HFF-Myc (cell line): ENCODE data around the gene ASB10.

Source experiments
- DNase-seq: peaks from one replicate; pipeline ENCODE4 v3.0.0-alpha.2; 2011; ENCODE audit warnings: low read depth; ENCODE audit errors: extremely low read depth
- H3K4me3 ChIP-seq: replicated peaks from 2 replicates; pipeline ENCODE4 v1.5.1; 2011; ENCODE audit warnings: low read depth, mild to moderate bottlenecking, control low read depth, low read length
- TF ChIP-seq, protein P1 (sequence below): IDR thresholded peaks from 2 replicates; pipeline ENCODE4 v1.5.1; 2012; ENCODE audit warnings: mild to moderate bottlenecking, low read depth, low read length, control low read depth; ENCODE audit errors: missing control alignments

The ASB10 gene

DNA sequence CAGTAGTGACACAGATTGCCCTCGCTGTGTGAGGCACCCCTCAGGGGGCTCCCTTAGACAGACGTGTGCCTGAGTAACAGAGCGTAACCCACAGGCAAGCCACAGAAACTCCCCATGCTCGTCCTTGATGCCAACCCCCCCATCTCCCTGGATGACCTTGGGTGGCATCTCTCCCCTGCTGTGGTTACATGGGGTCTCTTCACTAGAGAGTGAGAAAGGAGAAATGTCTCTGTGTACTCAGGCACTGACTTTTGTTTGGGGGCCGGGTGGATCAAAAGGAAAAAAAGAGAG lies 1.1 kb upstream of the ASB10 start:
- TF ChIP-seq, protein P1, sequence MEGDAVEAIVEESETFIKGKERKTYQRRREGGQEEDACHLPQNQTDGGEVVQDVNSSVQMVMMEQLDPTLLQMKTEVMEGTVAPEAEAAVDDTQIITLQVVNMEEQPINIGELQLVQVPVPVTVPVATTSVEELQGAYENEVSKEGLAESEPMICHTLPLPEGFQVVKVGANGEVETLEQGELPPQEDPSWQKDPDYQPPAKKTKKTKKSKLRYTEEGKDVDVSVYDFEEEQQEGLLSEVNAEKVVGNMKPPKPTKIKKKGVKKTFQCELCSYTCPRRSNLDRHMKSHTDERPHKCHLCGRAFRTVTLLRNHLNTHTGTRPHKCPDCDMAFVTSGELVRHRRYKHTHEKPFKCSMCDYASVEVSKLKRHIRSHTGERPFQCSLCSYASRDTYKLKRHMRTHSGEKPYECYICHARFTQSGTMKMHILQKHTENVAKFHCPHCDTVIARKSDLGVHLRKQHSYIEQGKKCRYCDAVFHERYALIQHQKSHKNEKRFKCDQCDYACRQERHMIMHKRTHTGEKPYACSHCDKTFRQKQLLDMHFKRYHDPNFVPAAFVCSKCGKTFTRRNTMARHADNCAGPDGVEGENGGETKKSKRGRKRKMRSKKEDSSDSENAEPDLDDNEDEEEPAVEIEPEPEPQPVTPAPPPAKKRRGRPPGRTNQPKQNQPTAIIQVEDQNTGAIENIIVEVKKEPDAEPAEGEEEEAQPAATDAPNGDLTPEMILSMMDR = no peak
- no peak for DNase-seq
- H3K4me3 ChIP-seq = no peak overlapping the region

DNA sequence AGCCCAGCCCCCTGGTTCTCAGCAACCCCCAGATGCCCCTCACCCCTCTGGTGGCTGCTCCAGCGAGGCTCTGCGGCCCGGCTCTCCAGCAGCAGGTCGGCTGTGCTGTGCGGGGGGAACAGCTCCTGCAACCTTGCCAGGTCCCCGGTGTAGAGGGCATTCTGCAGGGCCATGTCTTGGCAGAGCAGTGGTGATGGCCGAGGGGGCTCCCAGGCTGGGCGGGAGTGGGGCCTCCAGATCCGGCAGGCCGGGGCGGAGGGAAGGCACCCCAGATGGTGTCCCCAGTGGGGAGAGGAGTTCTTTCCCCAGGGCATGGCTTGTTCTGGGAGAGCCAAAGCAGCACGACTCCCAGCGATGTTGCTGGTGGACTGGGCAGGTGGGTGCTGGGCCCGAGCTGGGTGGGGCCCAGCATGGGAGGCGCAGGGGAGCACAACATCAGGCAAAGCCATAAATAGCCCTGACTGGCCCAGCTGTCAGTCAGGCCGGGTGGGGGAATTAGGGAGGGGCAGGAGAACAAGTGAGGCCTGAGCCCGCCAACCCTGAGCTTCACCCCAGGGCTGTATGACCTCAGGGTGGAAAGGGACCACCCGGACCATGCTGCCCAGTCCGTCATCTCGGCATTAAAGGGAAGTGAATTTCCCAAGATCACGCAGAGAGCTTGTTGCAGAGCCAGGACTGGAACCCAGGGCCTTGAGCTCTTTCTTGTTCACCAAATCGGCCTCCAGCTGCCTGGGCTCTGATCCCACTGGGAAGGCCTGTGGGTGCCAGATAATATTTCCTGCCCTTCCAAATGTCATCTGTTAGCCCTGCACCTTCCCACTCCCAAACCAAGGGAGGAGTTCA lies 580 bp upstream of the ASB10 start:
- no peak for DNase-seq
- no peak overlapping the region for H3K4me3 ChIP-seq
- TF ChIP-seq, protein P1 = no peak

DNA sequence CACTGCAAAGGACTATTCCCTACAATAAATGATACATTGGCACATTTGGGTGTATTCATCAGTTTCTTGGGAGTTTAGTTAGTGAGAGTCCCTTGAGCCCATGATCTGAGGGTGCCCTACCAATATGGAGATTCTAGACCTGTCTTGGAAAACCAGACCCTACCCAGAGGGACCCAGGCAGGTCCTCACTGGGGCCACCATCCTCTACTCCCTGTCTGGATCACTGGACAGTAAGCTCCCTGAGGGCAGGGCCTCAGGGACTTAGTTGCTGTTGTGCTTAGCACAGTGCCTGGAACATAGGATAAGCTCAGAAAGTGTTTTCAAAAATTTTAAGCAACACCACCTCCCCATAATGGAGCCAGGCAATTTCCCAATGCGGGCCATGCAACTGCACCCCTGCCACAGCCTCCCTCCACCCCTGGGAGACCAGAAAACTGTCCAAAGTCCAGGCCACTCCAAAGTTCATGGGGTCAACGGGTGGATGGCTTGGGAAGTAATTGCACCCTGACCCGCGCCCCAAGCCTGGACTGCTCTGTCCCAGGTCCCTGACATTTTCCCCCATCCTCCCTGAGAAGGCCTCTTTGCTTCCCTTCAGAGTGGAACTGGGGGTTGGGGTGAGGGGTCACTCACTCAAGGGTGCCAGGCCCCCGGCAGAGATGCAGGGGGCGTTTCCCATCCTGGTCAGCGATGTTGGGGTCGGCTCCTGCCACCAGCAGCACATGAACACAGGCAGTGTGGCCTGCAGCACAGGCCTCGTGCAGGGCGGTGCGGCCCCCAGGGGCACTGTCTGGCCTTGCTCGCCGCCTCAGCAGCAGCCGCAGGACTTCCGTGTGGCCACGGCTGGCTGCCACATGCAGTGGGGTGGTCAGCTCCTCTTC lies 1.0 kb downstream of the ASB10 start:
- no peak overlapping the region for H3K4me3 ChIP-seq
- TF ChIP-seq, protein P1 = no peak
- no peak for DNase-seq

DNA sequence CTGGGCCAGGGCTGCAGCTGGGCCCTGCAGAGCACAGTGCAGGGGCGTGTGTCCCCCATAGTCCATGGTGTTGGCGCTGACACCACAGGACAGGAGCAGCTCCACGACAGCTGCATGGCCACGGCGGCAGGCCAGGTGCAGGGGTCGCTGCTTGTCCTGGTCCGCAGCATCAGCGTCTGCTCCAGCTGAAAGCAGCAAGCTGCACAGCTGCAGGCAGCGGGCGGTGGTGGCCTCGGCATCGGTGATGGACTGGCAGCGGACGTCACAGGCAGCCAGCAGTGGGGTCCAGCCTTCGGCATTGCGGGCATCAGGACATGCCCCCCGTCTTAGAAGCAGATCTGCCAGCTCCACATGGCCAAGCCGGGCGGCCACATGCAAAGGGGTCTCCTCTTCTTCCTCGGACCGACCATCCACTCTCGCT lies 6.0 kb downstream of the ASB10 start:
- no peak for DNase-seq
- TF ChIP-seq, protein P1 = no peak
- H3K4me3 ChIP-seq = no peak overlapping the region

DNA sequence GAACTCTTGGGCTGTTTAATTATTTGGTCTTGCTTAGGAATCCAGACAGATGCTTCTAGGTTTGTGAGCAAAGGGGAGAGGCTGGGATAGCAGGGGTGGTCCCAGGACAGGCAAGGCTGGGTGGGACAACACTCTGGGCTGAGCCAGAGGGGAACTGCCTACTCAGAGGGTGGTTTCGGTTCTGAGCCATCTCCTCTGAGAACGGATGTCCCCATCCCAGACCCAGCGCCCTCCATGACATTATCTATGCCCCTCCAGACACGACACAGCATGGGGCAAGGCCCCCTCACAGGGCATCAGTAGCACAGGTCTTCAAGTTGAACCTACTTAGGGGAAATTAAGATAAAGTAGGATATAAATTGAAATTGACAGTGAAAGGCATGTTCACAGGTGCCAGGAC lies 7.1 kb downstream of the ASB10 start:
- no peak overlapping the region for H3K4me3 ChIP-seq
- TF ChIP-seq, protein P1 = no peak
- DNase-seq = no peak

DNA sequence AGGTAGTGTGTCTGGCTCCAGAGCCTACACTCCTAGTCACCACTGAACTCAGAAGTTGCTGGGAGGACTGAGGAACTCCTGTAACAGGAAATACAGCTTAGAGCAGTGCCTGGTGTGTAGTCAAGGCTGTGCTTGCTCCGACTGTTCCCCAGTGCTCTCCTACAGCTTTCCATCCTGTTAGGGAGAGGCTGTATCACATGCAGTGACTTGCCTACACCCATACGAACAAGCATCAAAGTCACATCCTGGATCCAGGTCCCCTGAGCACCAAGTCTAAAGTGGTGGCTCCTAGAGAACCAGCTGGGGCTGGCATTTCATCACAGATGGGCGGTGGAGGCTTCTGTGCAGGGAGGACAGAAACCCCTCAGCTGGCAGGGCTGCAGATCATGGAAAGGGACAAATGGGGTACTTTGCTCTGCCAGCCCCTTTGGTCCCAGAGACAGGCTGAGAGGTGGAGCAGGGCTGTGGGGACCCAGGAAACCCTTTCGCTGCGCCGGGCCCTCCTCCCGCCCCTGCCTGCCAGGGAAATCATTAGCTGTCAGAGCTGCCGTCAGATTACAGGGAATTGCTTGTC lies 7.7 kb downstream of the ASB10 start:
- DNase-seq = no peak
- TF ChIP-seq, protein P1 = no peak
- no peak overlapping the region for H3K4me3 ChIP-seq
